ENCODE measurements around the gene LEFTY2. TPM values are rescaled to one million over a fixed set of nuclear protein-coding genes. Genes with fewer than 3 reads are reported as not detected.

LEFTY2 gene
- total and polyA plus RNA-seq, 2 of the 4 experiments (the other 2 are of a cell fraction): not detected

GRCh38 chr1:225923692-225924555, 17.1 kb downstream of the LEFTY2 start, which contains the start of gene PYCR2:
TSS of gene PYCR2 (minus strand) at chr1:225924250. CDS start at chr1:225924110, 140 bp downstream.
- BruUV-seq (replicated peaks): TSS peak; percentile 42
- Histone ChIP-seq H4K5ac (ENCODE audit: low read depth, low read length) (peak within 1 kb of the TSS; percentile 93), H3K18ac (ENCODE audit: low read depth, low read length) (peak within 1 kb of the TSS; percentile 48; the same call in 1 of the 2 replicates), H3K14ac (replicated peaks; ENCODE audit: low read depth, low read length) (peak within 1 kb of the TSS; percentile 62), H3K27me3 (ENCODE audit: control insufficient read depth, insufficient read depth, low read length) (no peaks in the 10 kb centered on the region), H2BK5ac (ENCODE audit: low read depth, low read length, poor library complexity, severe bottlenecking) (peak within 1 kb of the TSS; percentile 54), H2BK120ac (ENCODE audit: low read depth, low read length) (0 out of 2 replicates have a peak within 1 kb of the TSS, but pooled peaks have one; percentile 0), H2BK15ac (ENCODE audit: low read depth, low read length) (no peak within 1 kb of the TSS), H2AK9ac (replicated peaks; ENCODE audit: low read depth, low read length, poor library complexity) (peak within 1 kb of the TSS; percentile 98), H3K27ac (ENCODE audit: insufficient read depth, low read length) (peak within 1 kb of the TSS; percentile 87), H3K36me3 (ENCODE audit: control insufficient read depth, insufficient read depth, low read length) (peaks cover 16% of the 10 kb centered on the region), H3K4ac (ENCODE audit: low read depth, low read length) (peak within 1 kb of the TSS; percentile 74), H3K4me2 (ENCODE audit: low read depth, low read length) (peak within 1 kb of the TSS; percentile 87), H3K9me3 (ENCODE audit: control insufficient read depth, insufficient read depth, low read length) (no peaks in the 10 kb centered on the region), H2AK5ac (ENCODE audit: low read depth, low read length) (peak within 1 kb of the TSS; percentile 29), H3K4me3 (ENCODE audit: insufficient read depth, low read depth, low read length) (peak within 1 kb of the TSS; percentile 63), H3K23ac (ENCODE audit: low read depth, low read length) (peak within 1 kb of the TSS; percentile 57; the same call in 1 of the 2 replicates), H3K79me1 (ENCODE audit: low read depth in 1 of 2, low read length in 2 of 2) (peaks cover 17 to 43% of the 10 kb centered on the region in 2 experiments), H2BK20ac (ENCODE audit: low read depth, low read length) (no peak within 1 kb of the TSS), H2AFZ (replicated peaks; ENCODE audit: low read length, poor library complexity) (peak within 1 kb of the TSS; percentile 93), H4K8ac (ENCODE audit: low read depth in 2 of 2, low read length in 2 of 2) (peak within 1 kb of the TSS; percentile 92 to 100), H3K9ac (ENCODE audit: low read depth, low read length) (peak within 1 kb of the TSS; percentile 89), H3K9me1 (ENCODE audit: insufficient read depth, low read length) (peaks cover 18% of the 10 kb centered on the region), H4K91ac (ENCODE audit: insufficient read depth, low read depth, low read length) (peak within 1 kb of the TSS; percentile 92), H3K4me1 (ENCODE audit: control insufficient read depth, insufficient read depth, low read length) (peaks cover 5% of the 10 kb centered on the region; the same call in 1 of the 2 replicates), H4K20me1 (ENCODE audit: insufficient read depth, low read length) (peaks cover 6% of the 10 kb centered on the region), H3K56ac (ENCODE audit: extremely low read depth, insufficient read depth, low read length) (peak within 1 kb of the TSS; percentile 52)
- DNase-seq (peak; percentile 96), ATAC-seq (ENCODE audit: low read depth) (peak; percentile 98)
- POLR2A ChIA-PET (ENCODE audit: unreplicated experiment): interaction anchor here (0.6 kb wide), 2 partner anchors 230 to 519 kb away, joined by 4 to 5 read pairs; no protein-coding TSS in a partner anchor
- TF ChIP-seq CHD1 (IDR thresholded peaks at IDR 0.05; ENCODE audit: low read depth, low read length) (no peak), ELK1 (IDR thresholded peaks at IDR 0.05; ENCODE audit: borderline replicate concordance, low read depth, low read length) (no peak), NFE2L2 (IDR thresholded peaks at IDR 0.05; ENCODE audit: low read depth, low read length) (no peak), MXI1 (IDR thresholded peaks at IDR 0.05; ENCODE audit: borderline replicate concordance, low read depth, low read length) (peak; percentile 76; the same call in 1 of the 2 replicates), BHLHE40 (IDR thresholded peaks at IDR 0.05; ENCODE audit: low read depth, low read length) (0 out of 2 replicates have a peak, but pooled peaks have one; percentile 36), POLR2A (IDR thresholded peaks at IDR 0.05; ENCODE audit: low read depth, low read length) (peak; percentile 83; the same call in 1 of the 2 replicates), RAD21 (IDR thresholded peaks at IDR 0.05; ENCODE audit: low read length) (no peak), MAZ (IDR thresholded peaks at IDR 0.05; ENCODE audit: borderline replicate concordance, low read depth, low read length) (peak; percentile 62; the same call in 1 of the 2 replicates), CEBPB (IDR thresholded peaks at IDR 0.05; ENCODE audit: low read depth, low read length) (peak; percentile 94), FOS (IDR thresholded peaks at IDR 0.05; ENCODE audit: low read depth, low read length) (no peak), SMC3 (IDR thresholded peaks at IDR 0.05; ENCODE audit: low read depth, low read length) (no peak)
- TF ChIP-seq, protein P1, sequence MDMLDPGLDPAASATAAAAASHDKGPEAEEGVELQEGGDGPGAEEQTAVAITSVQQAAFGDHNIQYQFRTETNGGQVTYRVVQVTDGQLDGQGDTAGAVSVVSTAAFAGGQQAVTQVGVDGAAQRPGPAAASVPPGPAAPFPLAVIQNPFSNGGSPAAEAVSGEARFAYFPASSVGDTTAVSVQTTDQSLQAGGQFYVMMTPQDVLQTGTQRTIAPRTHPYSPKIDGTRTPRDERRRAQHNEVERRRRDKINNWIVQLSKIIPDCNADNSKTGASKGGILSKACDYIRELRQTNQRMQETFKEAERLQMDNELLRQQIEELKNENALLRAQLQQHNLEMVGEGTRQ (IDR thresholded peaks at IDR 0.05; ENCODE audit: low read depth, low read length): peak; percentile 97
- CTCF ChIA-PET: interaction anchor here (0.6 to 1.3 kb wide), 2 partner anchors 70 to 449 kb away, joined by 6 to 8 read pairs; no protein-coding TSS in a partner anchor
- in situ Hi-C loops (cut with MboI; ENCODE audit: low sequenced_read_pairs): no loop called here
- intact Hi-C loops (cut with micrococcal nuclease): loop anchor here (5.0 kb wide), 2 partner anchors 53 to 267 kb away; no protein-coding TSS in a partner anchor
- 1% methylated on average over 33 of the region's 80 CpGs; no CpG with 5 or more reads in 1 of the 2 experiments for WGBS, 2 experiments (ENCODE audit: extremely low coverage in 2 of 2, insufficient read length in 1 of 2)
- dilution Hi-C loops (cut with HindIII; ENCODE audit: low sequenced_read_pairs, unreplicated experiment): no loop called here
